T-helper 17 cell (primary cell): Measurements from ENCODE around the gene NXPE3. TPM values are rescaled to one million over a fixed set of nuclear protein-coding genes. Genes with fewer than 3 reads are reported as not detected.
"Not testable (repeated sequence)": the region's sequence is repeated elsewhere in the genome, so short reads cannot be mapped to it uniquely, and the experiment has no call there.

Experiments
- ATAC-seq: fragments of 150-1000 bp; cut with Tn5 transposase; 2 replicates; pipeline ENCODE4 v1.10.0; 2021; ENCODE audit warnings: mild to moderate bottlenecking, moderate library complexity
- DNase-seq, 3 donors: peaks; one replicate each; pipeline versions ENCODE4 v3.0.0 to v3.0.0-alpha.2; 2020 to 2021
- H3K9me3 ChIP-seq: one replicate; pipeline ENCODE4 v1.7.0; 2013; ENCODE audit warnings: low read length, mild to moderate bottlenecking; ENCODE audit not compliant: control insufficient read depth, poor library complexity, severe bottlenecking
- H3K27ac Mint-ChIP-seq: one replicate; pipeline ENCODE4 v1.8.0; 2022; ENCODE audit warnings: mild to moderate bottlenecking, moderate library complexity, mixed read lengths
- H3K27me3 Mint-ChIP-seq: one replicate; pipeline ENCODE4 v1.8.0; 2022; ENCODE audit warnings: mixed read lengths
- H3K36me3 Mint-ChIP-seq: one replicate; pipeline ENCODE4 v1.8.0; 2022; ENCODE audit warnings: low read depth, mixed read lengths
- H3K4me1 Mint-ChIP-seq: one replicate; pipeline ENCODE4 v1.8.0; 2022; ENCODE audit warnings: mild to moderate bottlenecking, mixed read lengths
- H3K4me3 Mint-ChIP-seq: one replicate; pipeline ENCODE4 v1.8.0; 2022; ENCODE audit warnings: mild to moderate bottlenecking, moderate library complexity, mixed read lengths
- total RNA-seq, 4 donors: library from RNA in 2 of 4; stranded (reverse) in 2 of 4; gene quantifications; one replicate each; pipeline ENCODE4 v1.2.3 and lab custom pipeline; 2022 to 2026

NXPE3 gene
- total RNA-seq (10 to 100 TPM; 30.6 to 31.7 TPM), total RNA-seq (lab: John Stamatoyannopoulos, UW) (67.6 to 74.2 reads per million in 2 donors)

DNA sequence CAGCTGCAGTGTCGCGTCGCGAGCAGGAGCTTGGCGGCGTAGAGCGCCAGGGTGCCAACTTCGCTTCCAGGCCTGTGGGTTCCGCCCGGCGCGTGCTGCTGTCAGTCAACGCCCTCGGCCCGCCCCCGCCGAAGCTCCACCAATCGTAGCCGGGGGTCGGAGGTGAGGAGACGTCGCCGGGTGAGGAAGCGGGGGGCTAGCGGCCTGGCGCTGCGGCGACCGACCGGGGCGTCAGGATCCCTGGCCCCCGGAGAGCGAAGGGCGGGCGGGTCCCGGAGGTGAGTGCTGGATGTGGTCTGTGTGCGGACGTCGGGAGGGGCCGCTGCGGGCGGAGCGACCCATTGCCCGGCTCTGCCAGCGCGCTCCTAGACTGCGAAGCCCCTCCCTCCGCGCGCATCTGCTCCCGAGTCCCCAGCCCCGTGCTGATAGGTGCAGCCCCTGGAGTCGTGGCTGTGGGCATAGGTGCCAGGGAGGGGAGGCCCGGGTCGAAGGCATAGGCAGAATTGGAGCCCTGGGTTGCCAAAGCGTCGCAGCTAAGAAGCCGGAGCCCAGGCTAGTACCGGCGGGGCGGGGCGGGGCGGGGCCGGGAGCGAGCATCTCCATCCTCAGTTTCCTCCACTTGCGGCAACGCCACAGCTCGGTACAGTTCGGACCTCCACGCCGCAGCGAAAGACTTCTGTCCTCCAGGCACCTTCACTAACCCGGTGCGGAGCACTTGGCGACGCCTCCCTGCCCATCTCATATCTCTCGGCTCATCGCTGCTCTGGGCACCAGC is at the start of gene NXPE3:
TSS of gene NXPE3 (plus strand) at position 165 of the 775 bp plus-strand sequence. CDS start 6,386 bp downstream, outside the sequence.
- peaks cover 32% of the 10 kb centered on the region for H3K4me1 Mint-ChIP-seq
- peak within 1 kb of the TSS; percentile 94 for H3K4me3 Mint-ChIP-seq
- H3K9me3 ChIP-seq: no peaks in the 10 kb centered on the region
- H3K27ac Mint-ChIP-seq: peak within 1 kb of the TSS; percentile 94
- ATAC-seq (peak; percentile 93), DNase-seq (peak; percentile 90 to 92 (median 91))
- H3K27me3 Mint-ChIP-seq: no peaks in the 10 kb centered on the region
- peaks cover 3% of the 10 kb centered on the region for H3K36me3 Mint-ChIP-seq

DNA sequence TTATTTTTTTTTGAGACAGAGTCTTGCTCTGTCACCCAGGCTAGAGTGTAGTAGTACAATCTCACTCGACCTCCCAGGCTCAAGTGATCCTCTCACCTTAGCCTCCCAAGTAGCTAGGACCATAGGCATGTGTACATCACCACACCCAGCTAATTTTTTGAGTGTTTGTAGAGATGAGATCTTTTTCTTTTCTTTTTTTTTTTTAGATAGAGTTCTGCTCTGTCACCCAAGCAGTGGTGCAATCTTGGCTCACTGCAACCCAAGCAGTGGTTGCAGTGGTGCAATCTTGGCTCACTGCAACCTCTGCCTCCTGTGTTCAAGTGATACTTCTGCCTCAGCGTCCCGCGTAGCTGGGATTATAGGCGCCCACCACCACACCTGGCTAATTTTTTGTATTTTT is 49.4 kb upstream of the NXPE3 start:
- H3K4me3 Mint-ChIP-seq: no peak overlapping the region
- H3K36me3 Mint-ChIP-seq: peaks cover 8% of the 10 kb centered on the region
- no peak for ATAC-seq
- no peaks in the 10 kb centered on the region for H3K9me3 ChIP-seq
- no peaks in the 10 kb centered on the region for H3K27me3 Mint-ChIP-seq
- H3K27ac Mint-ChIP-seq: no peak overlapping the region
- H3K4me1 Mint-ChIP-seq: peaks cover 14% of the 10 kb centered on the region
- no peak for DNase-seq

DNA sequence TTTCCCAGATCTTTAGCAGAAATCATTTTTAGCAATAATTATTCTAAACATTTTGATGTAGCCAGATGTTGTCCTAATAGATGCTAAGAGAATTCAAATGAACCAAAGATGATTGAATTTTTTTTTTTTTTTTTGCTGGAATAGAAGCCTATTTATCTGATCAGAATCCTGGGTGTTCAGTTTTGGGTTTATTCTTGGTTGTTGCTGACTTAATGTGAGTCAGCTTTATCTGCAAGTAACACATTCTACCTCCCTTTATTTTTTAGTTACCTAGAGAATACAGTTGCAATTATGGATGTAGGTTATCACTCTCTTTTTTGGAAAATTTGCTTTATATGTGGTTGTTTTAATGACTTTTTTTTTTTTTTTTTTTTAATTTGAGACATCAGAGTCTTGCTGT is 48.2 kb upstream of the NXPE3 start:
- no peak overlapping the region for H3K4me3 Mint-ChIP-seq
- peaks cover 10% of the 10 kb centered on the region for H3K36me3 Mint-ChIP-seq
- no peaks in the 10 kb centered on the region for H3K9me3 ChIP-seq
- H3K27ac Mint-ChIP-seq: no peak overlapping the region
- DNase-seq (no peak), ATAC-seq (no peak)
- H3K4me1 Mint-ChIP-seq: peaks cover 9% of the 10 kb centered on the region
- H3K27me3 Mint-ChIP-seq: no peaks in the 10 kb centered on the region

- H3K36me3 Mint-ChIP-seq: peaks cover 10% of the 10 kb centered on the region
- H3K4me1 Mint-ChIP-seq: peaks cover 6% of the 10 kb centered on the region
- no peak overlapping the region for H3K27ac Mint-ChIP-seq
Observed at GRCh38 chr3:101732240-101732641, 46.8 kb upstream of the NXPE3 start.

GRCh38 chr3:101735833-101736232 is 43.2 kb upstream of the NXPE3 start:
- DNase-seq (no peak), ATAC-seq (no peak)
- H3K9me3 ChIP-seq: no peaks in the 10 kb centered on the region
- peaks cover 6% of the 10 kb centered on the region for H3K4me1 Mint-ChIP-seq
- no peaks in the 10 kb centered on the region for H3K27me3 Mint-ChIP-seq
- H3K4me3 Mint-ChIP-seq: no peak overlapping the region
- H3K36me3 Mint-ChIP-seq: peaks cover 12% of the 10 kb centered on the region
- no peak overlapping the region for H3K27ac Mint-ChIP-seq

More at GRCh38 chr3:101732240-101732641, 46.8 kb upstream of the NXPE3 start:
- Mint-ChIP-seq H3K4me3 (no peak overlapping the region), H3K27me3 (no peaks in the 10 kb centered on the region)
- H3K9me3 ChIP-seq: no peaks in the 10 kb centered on the region
- DNase-seq (no peak), ATAC-seq (no peak)

- not testable (repeated sequence) for H3K4me3 Mint-ChIP-seq, DNase-seq, H3K27ac Mint-ChIP-seq, H3K9me3 ChIP-seq, H3K36me3 Mint-ChIP-seq, H3K4me1 Mint-ChIP-seq, H3K27me3 Mint-ChIP-seq, ATAC-seq
Observed at GRCh38 chr3:101741914-101742313, 37.1 kb upstream of the NXPE3 start.

- H3K27ac Mint-ChIP-seq: peak overlapping the region; percentile 6
- H3K27me3 Mint-ChIP-seq: no peaks in the 10 kb centered on the region
- H3K36me3 Mint-ChIP-seq: no peaks in the 10 kb centered on the region
- ATAC-seq (no peak), DNase-seq (no peak)
- H3K9me3 ChIP-seq: no peaks in the 10 kb centered on the region
- H3K4me3 Mint-ChIP-seq: no peak overlapping the region
- H3K4me1 Mint-ChIP-seq: peaks cover 5% of the 10 kb centered on the region
Observed at GRCh38 chr3:101744811-101745210, 34.2 kb upstream of the NXPE3 start.

GRCh38 chr3:101745934-101746333 is 33.1 kb upstream of the NXPE3 start:
- ATAC-seq, H3K4me1 Mint-ChIP-seq, DNase-seq, H3K4me3 Mint-ChIP-seq, H3K27me3 Mint-ChIP-seq, H3K36me3 Mint-ChIP-seq, H3K27ac Mint-ChIP-seq, H3K9me3 ChIP-seq: not testable (repeated sequence)

DNA sequence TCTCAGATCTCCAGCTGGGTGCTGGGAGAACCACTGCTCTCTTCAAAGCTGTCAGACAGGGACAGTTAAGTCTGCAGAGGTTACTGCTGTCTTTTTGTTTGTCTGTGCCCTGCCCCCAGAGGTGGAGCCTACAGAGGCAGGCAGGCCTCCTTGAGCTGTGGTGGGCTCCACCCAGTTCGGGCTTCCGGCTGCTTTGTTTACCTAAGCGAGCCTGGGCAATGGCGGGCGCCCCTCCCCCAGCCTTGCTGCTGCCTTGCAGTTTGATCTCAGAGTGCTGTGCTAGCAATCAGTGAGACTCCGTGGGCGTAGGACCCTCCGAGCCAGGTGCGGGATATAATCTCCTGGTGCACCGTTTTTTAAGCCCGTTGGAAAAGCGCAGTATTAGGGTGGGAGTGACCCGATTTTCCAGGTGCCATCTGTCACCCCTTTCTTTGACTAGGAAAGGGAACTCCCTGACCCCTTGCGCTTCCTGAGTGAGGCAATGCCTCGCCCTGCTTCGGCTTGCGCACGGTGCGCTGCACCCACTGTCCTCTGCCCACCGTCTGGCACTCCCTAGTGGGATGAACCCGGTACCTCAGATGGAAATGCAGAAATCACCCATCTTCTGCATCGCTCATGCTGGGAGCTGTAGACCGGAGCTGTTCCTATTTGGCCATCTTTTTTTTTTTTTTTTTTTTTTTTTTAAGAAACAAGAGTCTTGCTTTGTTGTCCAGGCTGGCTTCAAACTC is 25.5 kb upstream of the NXPE3 start:
- peak overlapping the region; percentile 77 for H3K27ac Mint-ChIP-seq
- ATAC-seq (peak; percentile 35), DNase-seq (peak in 2 of 3 donors; percentile 29 to 44)
- peak overlapping the region; percentile 59 for H3K4me3 Mint-ChIP-seq
- not testable (repeated sequence) for H3K27me3 Mint-ChIP-seq, H3K9me3 ChIP-seq
- peaks cover 22% of the 10 kb centered on the region for H3K36me3 Mint-ChIP-seq
- peaks cover 12% of the 10 kb centered on the region for H3K4me1 Mint-ChIP-seq

DNA sequence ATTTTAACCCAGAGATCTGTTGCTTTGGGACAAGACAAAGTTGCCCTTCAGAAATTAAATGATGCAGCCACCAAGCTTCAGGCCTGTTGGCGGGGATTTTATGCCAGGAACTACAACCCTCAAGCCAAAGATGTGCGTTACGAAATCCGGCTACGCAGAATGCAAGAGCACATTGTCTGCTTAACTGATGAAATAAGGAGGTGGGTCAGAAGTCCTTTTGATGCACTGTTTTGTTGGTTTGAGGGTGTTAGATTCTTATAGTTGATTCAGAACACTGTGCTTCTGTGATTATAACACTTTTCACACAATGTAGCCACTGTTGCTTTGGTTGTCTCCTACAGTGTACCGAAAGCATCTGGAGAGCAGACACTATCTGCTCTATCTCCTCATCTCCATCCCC is 20.8 kb upstream of the NXPE3 start:
- no peaks in the 10 kb centered on the region for H3K9me3 ChIP-seq
- Mint-ChIP-seq H3K27me3 (no peaks in the 10 kb centered on the region), H3K36me3 (peaks cover 37% of the 10 kb centered on the region), H3K4me1 (peaks cover 24% of the 10 kb centered on the region), H3K4me3 (no peak overlapping the region), H3K27ac (no peak overlapping the region)
- ATAC-seq (no peak), DNase-seq (no peak)

DNA sequence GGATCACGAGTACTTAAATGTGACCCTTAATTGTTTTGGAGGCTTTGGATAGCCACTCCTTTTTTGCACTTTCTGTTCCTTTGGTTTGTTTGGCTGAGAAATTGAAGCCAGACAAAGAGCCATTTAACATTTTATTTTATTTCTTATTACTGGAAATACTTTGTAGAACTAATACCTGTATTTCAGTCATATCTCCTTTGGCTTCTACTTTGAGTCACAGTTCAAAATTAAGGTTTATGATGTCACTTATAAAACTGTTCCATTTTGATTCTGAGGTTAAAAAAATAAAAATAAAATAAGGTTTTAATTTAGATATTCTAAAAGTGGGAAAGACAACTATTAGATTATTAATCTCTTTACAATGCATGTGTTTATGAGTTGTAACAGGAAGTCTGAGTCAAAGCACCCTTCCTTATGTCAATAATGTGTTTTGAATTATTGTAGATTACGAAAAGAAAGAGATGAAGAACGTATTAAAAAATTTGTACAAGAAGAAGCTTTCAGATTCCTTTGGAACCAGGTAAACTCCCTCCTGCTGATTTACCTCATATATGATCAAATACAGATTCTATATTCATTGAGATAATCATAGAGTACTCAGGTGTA is 16.9 kb upstream of the NXPE3 start:
- no peaks in the 10 kb centered on the region for H3K27me3 Mint-ChIP-seq
- peaks cover 29% of the 10 kb centered on the region for H3K36me3 Mint-ChIP-seq
- no peaks in the 10 kb centered on the region for H3K9me3 ChIP-seq
- H3K4me3 Mint-ChIP-seq: no peak overlapping the region
- ATAC-seq (no peak), DNase-seq (no peak)
- H3K4me1 Mint-ChIP-seq: peaks cover 19% of the 10 kb centered on the region
- peak overlapping the region; percentile 44 for H3K27ac Mint-ChIP-seq

- H3K4me1 Mint-ChIP-seq: peaks cover 20% of the 10 kb centered on the region
- DNase-seq, H3K27me3 Mint-ChIP-seq, H3K36me3 Mint-ChIP-seq, ATAC-seq, H3K9me3 ChIP-seq, H3K4me3 Mint-ChIP-seq: not testable (repeated sequence)
- H3K27ac Mint-ChIP-seq: peak overlapping the region; percentile 94
Observed at GRCh38 chr3:101777745-101778281, 1.2 kb upstream of the NXPE3 start.
